Testis (tissue), 3 donors: Measurements from ENCODE around the gene THAP4. TPM values are rescaled to one million over a fixed set of nuclear protein-coding genes. Genes with fewer than 3 reads are reported as not detected.

Experiments
- DNase-seq: peaks from one replicate; pipeline ENCODE4 v3.0.0-alpha.2; 2019
- H3K27ac ChIP-seq, 2 donors: fragments of 200-600 bp; sonication (generic); one replicate each; pipeline ENCODE4 v1.5.1; 2019
- H3K27me3 ChIP-seq: fragments of 200-600 bp; sonication (generic); one replicate; pipeline ENCODE4 v1.5.1; 2019
- H3K36me3 ChIP-seq: fragments of 200-600 bp; sonication (generic); one replicate; pipeline ENCODE4 v1.5.1; 2017; ENCODE audit warnings: low read depth; ENCODE audit errors: missing control alignments
- H3K4me1 ChIP-seq: fragments of 200-600 bp; sonication (generic); one replicate; pipeline ENCODE4 v1.5.1; 2019
- H3K4me3 ChIP-seq, 2 donors: fragments of 200-600 bp; sonication (generic); one replicate each; pipeline ENCODE4 v1.5.1; 2017 to 2019
- H3K9me3 ChIP-seq: fragments of 200-600 bp; sonication (generic); one replicate; pipeline ENCODE4 v1.5.1; 2017
- POLR2A ChIP-seq: fragments of 450-650 bp; IDR thresholded peaks from one replicate; pipeline ENCODE4 v1.6.1; 2017; ENCODE audit warnings: antibody characterized with exemption, mild to moderate bottlenecking, moderate library complexity
- WGBS, 2 donors: methylation state at CpG; one replicate each; pipeline ENCODE4 v1.1.5; 2018; 5-methylcytosine and 5-hydroxymethylcytosine counted together
- intact Hi-C: fragments of 100-400 bp; cut with DNase I; formaldehyde crosslinking; loops from one replicate; pipeline ENCODE4 v1.15.1; 2023; ENCODE audit warnings: low total_unique reads
- polyA plus RNA-seq: library from polyadenylated mRNA; stranded (reverse); fragments of 350-450 nt; fragmentation: Illumina TruSeq; extraction: RNeasy Lipid Tissue Mini Kit (QIAGEN cat#74804); gene quantifications from one replicate; pipeline ENCODE4 v1.2.3, GENCODE V29; 2014; ENCODE audit warnings: low read depth, low replicate concordance; ENCODE audit not compliant: insufficient read depth
- total RNA-seq, 2 donors: library from RNA; depleted of rRNA; stranded (reverse); fragments of >200 nt; gene quantifications; one replicate each; pipeline ENCODE4 v1.2.3, GENCODE V29; 2016
- TF ChIP-seq, protein P1 (sequence below), 3 experiments: fragments of 450-650 bp in 2 of 3; fragments of 200-600 bp in 1 of 3; sonication (generic) in 1 of 3; IDR thresholded peaks; one replicate each; pipeline ENCODE4 v1.5.1; 2016 to 2019; ENCODE audit warnings: antibody characterized with exemption in 3 of 3, mild to moderate bottlenecking in 2 of 3, moderate library complexity in 1 of 3

Gene THAP4
- total and polyA plus RNA-seq, 3 donors from 2014 or later, result 61.3 to 73.5 (median 73.5) TPM

DNA sequence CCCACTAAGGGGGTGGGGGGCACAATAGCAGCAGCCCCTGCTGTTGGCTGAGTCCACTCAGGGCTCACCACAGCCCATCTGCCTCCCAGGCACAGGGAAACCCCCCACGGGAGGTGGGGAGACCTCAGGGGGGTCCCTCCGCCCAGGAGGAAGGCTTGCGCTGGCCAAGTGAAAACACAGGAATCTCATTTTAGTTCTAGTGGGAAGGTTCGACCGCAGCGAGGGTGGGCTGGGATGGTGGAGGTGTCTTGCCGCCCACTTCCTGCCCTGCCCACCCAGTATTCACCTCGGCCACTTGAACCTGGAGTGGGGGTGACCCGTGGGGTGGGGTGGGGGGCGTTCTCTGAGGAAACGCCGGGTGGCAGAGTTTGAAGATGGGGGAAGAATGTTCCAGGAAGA is 85.4 kb downstream of the THAP4 start:
- TF ChIP-seq, protein P1, sequence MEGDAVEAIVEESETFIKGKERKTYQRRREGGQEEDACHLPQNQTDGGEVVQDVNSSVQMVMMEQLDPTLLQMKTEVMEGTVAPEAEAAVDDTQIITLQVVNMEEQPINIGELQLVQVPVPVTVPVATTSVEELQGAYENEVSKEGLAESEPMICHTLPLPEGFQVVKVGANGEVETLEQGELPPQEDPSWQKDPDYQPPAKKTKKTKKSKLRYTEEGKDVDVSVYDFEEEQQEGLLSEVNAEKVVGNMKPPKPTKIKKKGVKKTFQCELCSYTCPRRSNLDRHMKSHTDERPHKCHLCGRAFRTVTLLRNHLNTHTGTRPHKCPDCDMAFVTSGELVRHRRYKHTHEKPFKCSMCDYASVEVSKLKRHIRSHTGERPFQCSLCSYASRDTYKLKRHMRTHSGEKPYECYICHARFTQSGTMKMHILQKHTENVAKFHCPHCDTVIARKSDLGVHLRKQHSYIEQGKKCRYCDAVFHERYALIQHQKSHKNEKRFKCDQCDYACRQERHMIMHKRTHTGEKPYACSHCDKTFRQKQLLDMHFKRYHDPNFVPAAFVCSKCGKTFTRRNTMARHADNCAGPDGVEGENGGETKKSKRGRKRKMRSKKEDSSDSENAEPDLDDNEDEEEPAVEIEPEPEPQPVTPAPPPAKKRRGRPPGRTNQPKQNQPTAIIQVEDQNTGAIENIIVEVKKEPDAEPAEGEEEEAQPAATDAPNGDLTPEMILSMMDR (IDR thresholded peaks at IDR 0.05), result no peak
- TF ChIP-seq POLR2A, result no peak
- no peaks in the 10 kb centered on the region for H3K27me3 ChIP-seq
- H3K9me3 ChIP-seq, result no peaks in the 10 kb centered on the region
- H3K4me1 ChIP-seq, result peaks cover 7% of the 10 kb centered on the region
- H3K4me3 ChIP-seq, result no peak overlapping the region
- H3K36me3 ChIP-seq, result no peaks in the 10 kb centered on the region
- no peak overlapping the region for H3K27ac ChIP-seq
- DNase-seq, result no peak
- 72 to 80% methylated on average over 12 of the region's 12 CpGs for WGBS, 2 donors
- intact Hi-C loops, result no loop called here

DNA sequence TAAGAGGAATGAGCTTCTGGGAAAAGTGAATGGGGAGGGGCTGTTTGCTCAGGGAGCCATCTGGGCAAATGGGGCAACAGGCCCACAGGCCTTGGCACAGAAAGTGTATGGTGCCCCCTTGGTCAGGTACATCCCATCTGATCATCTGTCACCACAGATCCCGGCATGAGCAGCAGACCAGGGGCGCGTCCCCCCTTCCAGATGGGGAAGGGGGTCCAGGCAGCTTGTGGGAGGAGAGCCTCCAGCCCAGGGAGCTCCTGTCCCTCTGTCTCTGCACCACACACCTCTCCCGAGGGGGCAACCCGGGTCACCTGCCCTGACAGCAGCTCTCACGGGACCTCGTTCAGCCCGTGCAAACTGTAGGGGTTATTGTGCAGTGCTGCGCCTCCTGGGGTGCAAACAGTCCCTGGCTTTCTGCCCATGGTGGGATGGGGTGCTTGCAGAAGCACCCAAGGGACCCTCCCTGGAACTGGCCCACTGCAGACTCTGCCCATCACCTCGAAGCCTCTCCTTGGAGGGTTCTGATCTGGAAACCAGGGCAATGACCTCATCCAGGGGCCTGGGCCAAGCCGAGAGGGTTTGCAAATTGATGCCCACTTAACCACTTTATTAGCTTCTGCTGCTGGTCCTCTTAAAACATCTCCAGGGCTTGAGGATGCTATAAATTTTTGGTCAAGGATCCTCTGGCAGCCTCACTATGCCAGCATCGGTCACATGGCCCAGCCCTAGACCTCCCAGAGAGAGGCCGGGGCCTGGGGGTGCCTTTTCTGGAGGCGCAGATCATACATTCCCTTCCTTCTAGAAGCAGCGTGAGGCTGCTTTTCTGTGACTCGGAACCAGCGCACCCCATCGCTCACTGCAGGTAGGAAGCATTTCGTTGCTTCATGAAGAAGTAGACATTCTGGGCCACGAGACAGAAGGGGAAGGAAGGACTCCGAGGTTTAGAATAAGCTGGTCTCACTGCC is 86.1 kb downstream of the THAP4 start:
- WGBS, 2 donors, result 86% methylated on average over 17 to 21 of the region's 21 CpGs
- no peaks in the 10 kb centered on the region for H3K36me3 ChIP-seq
- H3K27me3 ChIP-seq, result no peaks in the 10 kb centered on the region
- H3K4me1 ChIP-seq, result peaks cover 7% of the 10 kb centered on the region
- DNase-seq, result no peak
- intact Hi-C loops, result no loop called here
- TF ChIP-seq POLR2A, result no peak
- TF ChIP-seq, protein P1 (IDR thresholded peaks at IDR 0.05), result no peak
- H3K4me3 ChIP-seq, result no peak overlapping the region
- no peak overlapping the region for H3K27ac ChIP-seq
- no peaks in the 10 kb centered on the region for H3K9me3 ChIP-seq

DNA sequence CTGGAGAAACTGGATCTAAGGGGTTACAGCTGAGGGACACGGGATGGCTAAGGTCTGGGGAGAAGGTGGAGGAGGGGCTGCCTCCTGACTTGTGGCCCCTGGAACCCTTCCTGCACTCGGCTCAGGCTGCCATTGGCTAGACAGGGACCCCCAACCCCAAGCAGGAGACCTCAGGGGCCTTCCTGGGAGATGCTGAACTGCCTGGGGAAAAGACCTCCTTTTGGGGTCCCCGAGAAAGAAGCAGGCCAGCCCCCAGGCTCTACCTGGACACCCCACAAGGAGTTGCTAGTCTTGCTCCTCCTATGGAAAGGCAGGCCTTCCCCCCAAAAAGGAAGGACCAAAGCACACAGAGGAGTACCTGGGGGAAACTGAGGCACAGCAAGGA is 88.5 kb downstream of the THAP4 start:
- Histone ChIP-seq H3K27me3 (no peaks in the 10 kb centered on the region), H3K4me3 (no peak overlapping the region), H3K27ac (no peak overlapping the region), H3K9me3 (no peaks in the 10 kb centered on the region), H3K4me1 (peaks cover 7% of the 10 kb centered on the region), H3K36me3 (no peaks in the 10 kb centered on the region)
- 80 to 89% methylated on average over 1 to 3 of the region's 3 CpGs for WGBS, 2 donors
- TF ChIP-seq, protein P1 (IDR thresholded peaks at IDR 0.05), result no peak
- no peak for TF ChIP-seq POLR2A
- intact Hi-C loops, result no loop called here
- no peak for DNase-seq

DNA sequence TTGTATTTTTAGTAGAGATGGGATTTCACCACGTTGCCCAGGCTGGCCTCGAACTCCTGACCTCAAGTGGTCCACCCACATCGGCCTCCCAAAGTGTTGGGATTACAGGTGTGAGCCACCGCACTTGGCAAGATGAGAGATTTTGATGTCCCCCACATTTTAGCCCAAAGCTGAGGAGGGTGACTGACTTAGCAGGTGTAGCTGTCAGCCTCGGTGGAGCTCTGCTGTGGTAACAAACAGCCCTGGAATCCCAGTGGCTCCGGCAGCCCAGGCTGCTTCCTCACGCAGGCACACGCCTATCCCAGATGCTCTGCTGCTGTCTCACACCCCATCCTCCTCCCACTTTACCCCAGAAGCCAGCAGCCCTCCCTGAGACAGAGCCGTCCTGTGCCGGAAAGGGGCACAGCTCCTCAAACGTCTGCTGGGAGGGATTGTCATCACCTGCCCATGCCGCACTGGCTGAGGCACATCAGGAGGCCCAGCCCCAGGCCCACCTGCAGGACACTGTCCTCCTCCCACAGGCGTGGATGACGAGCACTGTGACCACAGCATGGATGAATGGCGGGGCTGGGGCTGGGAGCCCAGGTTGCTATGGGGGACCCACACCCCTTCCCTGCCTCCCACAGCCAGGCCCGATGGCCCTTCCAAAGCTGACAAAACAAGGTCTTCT is 89.0 kb downstream of the THAP4 start:
- intact Hi-C loops, result no loop called here

More for the DNA sequence above, 89.0 kb downstream of the THAP4 start:
- H3K9me3 ChIP-seq, result no peaks in the 10 kb centered on the region
- DNase-seq, result no peak
- no peaks in the 10 kb centered on the region for H3K36me3 ChIP-seq
- no peak for TF ChIP-seq POLR2A
- TF ChIP-seq, protein P1 (IDR thresholded peaks at IDR 0.05), result no peak
- no peak overlapping the region for H3K4me3 ChIP-seq
- no peak overlapping the region for H3K27ac ChIP-seq
- WGBS, 2 donors, result 89 to 91% methylated on average over 11 to 16 of the region's 16 CpGs
- H3K27me3 ChIP-seq, result no peaks in the 10 kb centered on the region
- peaks cover 7% of the 10 kb centered on the region for H3K4me1 ChIP-seq
